ENCODE data around the gene TBCEL.

The TBCEL gene

GRCh38 chr11:121108413-121108812, 84.5 kb downstream of the TBCEL start:
- Histone ChIP-seq H3K9me3 (ENCODE audit: insufficient read depth, low read length) (no peaks in the 10 kb centered on the region), H3K36me3 (replicated peaks; ENCODE audit: low read depth, low read length) (no peaks in the 10 kb centered on the region), H3K4me2 (ENCODE audit: low read length) (no peak overlapping the region), H2AFZ (ENCODE audit: low read depth, low read length) (no peak overlapping the region), H4K20me1 (ENCODE audit: insufficient read depth, low read length) (no peaks in the 10 kb centered on the region), H3K9ac (ENCODE audit: low read length) (no peak overlapping the region), H3K4me1 (ENCODE audit: low read length) (peaks cover 4% of the 10 kb centered on the region), H3K4me3 (ENCODE audit: low read length) (no peak overlapping the region), H3K27me3 (ENCODE audit: low read depth, low read length) (peaks cover 16% of the 10 kb centered on the region; the same call in 1 of the 2 replicates), H3K27ac (ENCODE audit: low read length) (no peak overlapping the region), H3K79me2 (ENCODE audit: low read length) (no peaks in the 10 kb centered on the region)
- TF ChIP-seq CTCF (IDR thresholded peaks at IDR 0.05; ENCODE audit: low read depth, low read length) (no peak), EZH2phosphoT487 (IDR thresholded peaks at IDR 0.05; ENCODE audit: low read depth) (no peak)

- H4K20me1 ChIP-seq (ENCODE audit: insufficient read depth, low read length), result no peaks in the 10 kb centered on the region
- H2AFZ ChIP-seq (ENCODE audit: low read depth, low read length), result no peak overlapping the region
- peaks cover 20% of the 10 kb centered on the region; the same call in 1 of the 2 replicates for H3K27me3 ChIP-seq (ENCODE audit: low read depth, low read length)
- H3K9ac ChIP-seq (ENCODE audit: low read length), result no peak overlapping the region
- peaks cover 4% of the 10 kb centered on the region for H3K4me1 ChIP-seq (ENCODE audit: low read length)
- H3K4me3 ChIP-seq (ENCODE audit: low read length), result no peak overlapping the region
- no peak overlapping the region for H3K4me2 ChIP-seq (ENCODE audit: low read length)
- TF ChIP-seq CTCF (IDR thresholded peaks at IDR 0.05; ENCODE audit: low read depth, low read length), result no peak
- no peak for TF ChIP-seq EZH2phosphoT487 (IDR thresholded peaks at IDR 0.05; ENCODE audit: low read depth)
- H3K9me3 ChIP-seq (ENCODE audit: insufficient read depth, low read length), result no peaks in the 10 kb centered on the region
- no peak overlapping the region for H3K27ac ChIP-seq (ENCODE audit: low read length)
- no peaks in the 10 kb centered on the region for H3K36me3 ChIP-seq (replicated peaks; ENCODE audit: low read depth, low read length)
- H3K79me2 ChIP-seq (ENCODE audit: low read length), result no peaks in the 10 kb centered on the region
These were observed 85.6 kb downstream of the TBCEL start for GRCh38 chr11:121109471-121109870.

- H2AFZ ChIP-seq (ENCODE audit: low read depth, low read length), result no peak overlapping the region
- no peak overlapping the region for H3K4me3 ChIP-seq (ENCODE audit: low read length)
- H3K36me3 ChIP-seq (replicated peaks; ENCODE audit: low read depth, low read length), result no peaks in the 10 kb centered on the region
- no peaks in the 10 kb centered on the region for H4K20me1 ChIP-seq (ENCODE audit: insufficient read depth, low read length)
- no peak overlapping the region for H3K27ac ChIP-seq (ENCODE audit: low read length)
- peaks cover 4% of the 10 kb centered on the region for H3K4me1 ChIP-seq (ENCODE audit: low read length)
- H3K27me3 ChIP-seq (ENCODE audit: low read depth, low read length), result peaks cover 20% of the 10 kb centered on the region; the same call in 1 of the 2 replicates
- H3K79me2 ChIP-seq (ENCODE audit: low read length), result no peaks in the 10 kb centered on the region
- no peak overlapping the region for H3K4me2 ChIP-seq (ENCODE audit: low read length)
- no peaks in the 10 kb centered on the region for H3K9me3 ChIP-seq (ENCODE audit: insufficient read depth, low read length)
- no peak overlapping the region for H3K9ac ChIP-seq (ENCODE audit: low read length)
- TF ChIP-seq EZH2phosphoT487 (IDR thresholded peaks at IDR 0.05; ENCODE audit: low read depth) (no peak), CTCF (IDR thresholded peaks at IDR 0.05; ENCODE audit: low read depth, low read length) (no peak)
These were observed 86.1 kb downstream of the TBCEL start for GRCh38 chr11:121109916-121110586.

GRCh38 chr11:121110871-121111724, 87.2 kb downstream of the TBCEL start:
- peaks cover 4% of the 10 kb centered on the region for H3K4me1 ChIP-seq (ENCODE audit: low read length)
- no peak overlapping the region for H3K4me3 ChIP-seq (ENCODE audit: low read length)
- peaks cover 22% of the 10 kb centered on the region; the same call in 1 of the 2 replicates for H3K27me3 ChIP-seq (ENCODE audit: low read depth, low read length)
- H3K27ac ChIP-seq (ENCODE audit: low read length), result no peak overlapping the region
- no peaks in the 10 kb centered on the region for H3K36me3 ChIP-seq (replicated peaks; ENCODE audit: low read depth, low read length)
- TF ChIP-seq EZH2phosphoT487 (IDR thresholded peaks at IDR 0.05; ENCODE audit: low read depth) (no peak), CTCF (IDR thresholded peaks at IDR 0.05; ENCODE audit: low read depth, low read length) (no peak)
- H3K9me3 ChIP-seq (ENCODE audit: insufficient read depth, low read length), result no peaks in the 10 kb centered on the region
- no peaks in the 10 kb centered on the region for H3K79me2 ChIP-seq (ENCODE audit: low read length)
- no peak overlapping the region for H3K9ac ChIP-seq (ENCODE audit: low read length)
- H3K4me2 ChIP-seq (ENCODE audit: low read length), result no peak overlapping the region
- H2AFZ ChIP-seq (ENCODE audit: low read depth, low read length), result no peak overlapping the region
- H4K20me1 ChIP-seq (ENCODE audit: insufficient read depth, low read length), result no peaks in the 10 kb centered on the region

All from OCI-LY3 (cell line).